GM12878 (cell line): ENCODE measurements around the gene CINP. TPM values are rescaled to one million over a fixed set of nuclear protein-coding genes. Genes with fewer than 3 reads are reported as not detected.
A peak's percentile ranks its signal among the peaks of the same experiment; 100 is the strongest.

Experiments
- IKZF1 ChIP-seq: fragments of 450-650 bp; conservative IDR thresholded peaks from 2 replicates; pipeline ENCODE4 v1.6.1; 2017; ENCODE audit warnings: antibody characterized with exemption, mild to moderate bottlenecking
- LARP7 ChIP-seq: fragments of 450-650 bp; IDR thresholded peaks from 2 replicates; pipeline ENCODE4 v1.6.1; 2017; ENCODE audit warnings: mild to moderate bottlenecking
- MXI1 ChIP-seq: fragments of 150-350 bp; IDR thresholded peaks from 2 replicates; pipeline ENCODE4 v1.6.1; 2011; ENCODE audit warnings: low read depth, mild to moderate bottlenecking, inconsistent platforms, low read length, improper control_type of control experiment
- MYB ChIP-seq: fragments of 150-350 bp; IDR thresholded peaks from 2 replicates; pipeline ENCODE4 v1.6.1; 2014; ENCODE audit warnings: mild to moderate bottlenecking, low read depth, low read length, borderline replicate concordance
- NRF1 ChIP-seq: conservative IDR thresholded peaks from 2 replicates; pipeline ENCODE4 v1.6.1; 2011; ENCODE audit warnings: mild to moderate bottlenecking, low read depth, low read length, improper control_type of control experiment
- RAD51 ChIP-seq: fragments of 450-650 bp; IDR thresholded peaks from 2 replicates; pipeline ENCODE4 v1.6.1; 2016; ENCODE audit warnings: moderate library complexity, mild to moderate bottlenecking, inconsistent platforms
- RBBP5 ChIP-seq: fragments of 200-600 bp; sonication (generic); conservative IDR thresholded peaks from 2 replicates; pipeline ENCODE4 v1.6.1; 2016
- RFX5 ChIP-seq: IDR thresholded peaks from 2 replicates; pipeline ENCODE4 v1.6.1; 2011; ENCODE audit warnings: low read depth, low read length, improper control_type of control experiment
- SMC3 ChIP-seq: IDR thresholded peaks from 2 replicates; pipeline ENCODE4 v1.6.1; 2011; ENCODE audit warnings: low read length, improper control_type of control experiment, borderline replicate concordance
- SP1 ChIP-seq: IDR thresholded peaks from one replicate; pipeline ENCODE4 v1.6.1; 2011; ENCODE audit warnings: low read depth, low read length
- STAT1 ChIP-seq: fragments of 450-650 bp; conservative IDR thresholded peaks from 2 replicates; pipeline ENCODE4 v1.6.1; 2014; ENCODE audit warnings: antibody characterized with exemption, mild to moderate bottlenecking
- SUZ12 ChIP-seq: fragments of 200-600 bp; sonication (generic); IDR thresholded peaks from one replicate; pipeline ENCODE4 v1.6.1; 2018; ENCODE audit warnings: antibody characterized with exemption, mild to moderate bottlenecking; ENCODE audit not compliant: unreplicated experiment
- ZNF622 ChIP-seq: fragments of 450-650 bp; IDR thresholded peaks from 2 replicates; pipeline ENCODE4 v1.6.1; 2017; ENCODE audit warnings: mild to moderate bottlenecking, inconsistent platforms
- polyA plus RNA-seq, 11 experiments: library from polyadenylated mRNA; depleted of rRNA in 4 of 11; unstranded in 6 of 11; stranded (reverse) in 5 of 11; fragments of >200 nt; fragmentation: Nextera tagmentation in 4 of 11; fragmentation: Illumina TruSeq in 1 of 11; extraction: Ambion mirVana in 4 of 11; extraction: Trizol in 1 of 11; gene quantifications; 1 replicate in 1 of 11; 2 replicates in 10 of 11; pipeline versions ENCODE4 v1.2.1 to v1.2.3, GENCODE V29; 2011 to 2016; ENCODE audit warnings: inconsistent platforms in 2 of 11, missing spikeins in 2 of 11, low read depth in 1 of 11
- total RNA-seq, 4 experiments: library from RNA; depleted of rRNA in 3 of 4; stranded (reverse); fragments of >200 nt in 3 of 4; fragmentation: Illumina TruSeq in 1 of 4; extraction: Trizol in 1 of 4; gene quantifications; 2 replicates each; pipeline versions ENCODE4 v1.2.1 to v1.2.3, GENCODE V29; 2013 to 2021
- TF ChIP-seq, protein P1 (sequence below): fragments of 450-650 bp; IDR thresholded peaks from 2 replicates; pipeline ENCODE4 v1.6.1; 2016; ENCODE audit warnings: mild to moderate bottlenecking
- TF ChIP-seq, protein P2 (sequence below): fragments of 450-650 bp; conservative IDR thresholded peaks from 2 replicates; pipeline ENCODE4 v1.6.1; 2017; ENCODE audit warnings: mild to moderate bottlenecking, moderate library complexity
- TF ChIP-seq, protein P3 (sequence below): fragments of 150-350 bp; IDR thresholded peaks from 2 replicates; pipeline ENCODE4 v1.6.1; 2014; ENCODE audit warnings: mild to moderate bottlenecking, low read depth, low read length
- TF ChIP-seq, protein P4 (sequence below): fragments of 450-650 bp; formaldehyde crosslinking; IDR thresholded peaks from 2 replicates; pipeline ENCODE4 v1.4.0; 2020; ENCODE audit warnings: mild to moderate bottlenecking, moderate library complexity
- TF ChIP-seq, protein P5 (sequence below): fragments of 450-650 bp; IDR thresholded peaks from 2 replicates; pipeline ENCODE4 v1.6.1; 2017; ENCODE audit warnings: antibody characterized with exemption, mild to moderate bottlenecking, moderate library complexity

The CINP gene
- total and polyA plus RNA-seq, 10 of the 15 experiments (the other 5 are each of a cell fraction or from before 2014, with no cell fraction given): 45.4 to 73.3 (median 52.9) TPM

DNA sequence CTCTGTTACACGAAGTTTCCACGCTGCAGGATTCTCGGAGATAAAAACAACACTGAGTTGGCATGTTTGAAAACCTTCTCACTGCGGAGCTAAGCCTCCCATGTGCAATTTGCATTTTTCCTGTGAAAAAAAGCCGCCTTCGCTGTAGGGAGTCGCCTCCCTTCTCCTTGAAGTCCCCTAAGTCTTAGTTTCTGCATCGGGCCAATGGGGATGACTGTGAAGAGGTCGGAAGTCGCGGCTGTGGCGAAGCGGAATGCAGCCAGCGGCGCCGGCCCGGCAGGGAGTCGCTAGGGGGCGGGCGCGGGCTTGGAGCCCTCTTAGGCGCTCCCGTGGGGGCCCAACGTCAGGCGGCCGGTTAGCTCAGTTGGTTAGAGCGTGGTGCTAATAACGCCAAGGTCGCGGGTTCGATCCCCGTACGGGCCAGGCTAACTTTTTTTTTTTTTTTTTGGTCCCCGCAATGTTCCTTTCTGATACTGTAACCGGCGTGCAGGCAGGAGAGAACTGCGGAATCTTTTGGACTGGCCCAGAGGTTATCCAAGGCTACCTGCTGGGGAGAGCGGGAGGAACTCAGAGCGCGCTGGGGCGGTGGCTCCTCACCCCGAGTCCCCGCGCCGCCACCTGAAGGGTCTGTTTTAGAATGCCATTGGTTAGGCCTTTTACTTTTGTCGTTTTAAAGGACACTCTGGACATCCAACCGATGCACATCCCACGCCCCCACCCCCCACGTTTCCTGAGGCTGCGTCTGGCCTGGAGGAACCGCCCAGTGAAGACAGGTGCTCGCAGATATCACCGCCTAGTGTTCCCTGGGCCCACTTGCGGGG is 45.7 kb downstream of the CINP start (continued):
- TF ChIP-seq, protein P1, sequence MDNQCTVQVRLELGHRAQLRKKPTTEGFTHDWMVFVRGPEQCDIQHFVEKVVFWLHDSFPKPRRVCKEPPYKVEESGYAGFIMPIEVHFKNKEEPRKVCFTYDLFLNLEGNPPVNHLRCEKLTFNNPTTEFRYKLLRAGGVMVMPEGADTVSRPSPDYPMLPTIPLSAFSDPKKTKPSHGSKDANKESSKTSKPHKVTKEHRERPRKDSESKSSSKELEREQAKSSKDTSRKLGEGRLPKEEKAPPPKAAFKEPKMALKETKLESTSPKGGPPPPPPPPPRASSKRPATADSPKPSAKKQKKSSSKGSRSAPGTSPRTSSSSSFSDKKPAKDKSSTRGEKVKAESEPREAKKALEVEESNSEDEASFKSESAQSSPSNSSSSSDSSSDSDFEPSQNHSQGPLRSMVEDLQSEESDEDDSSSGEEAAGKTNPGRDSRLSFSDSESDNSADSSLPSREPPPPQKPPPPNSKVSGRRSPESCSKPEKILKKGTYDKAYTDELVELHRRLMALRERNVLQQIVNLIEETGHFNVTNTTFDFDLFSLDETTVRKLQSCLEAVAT: peak; percentile 63
- TF ChIP-seq RFX5 (peak; percentile 44; the same call in 1 of the 2 replicates), RBBP5 (no peak), MXI1 (peak; percentile 65; the same call in 1 of the 2 replicates), SUZ12 (no peak), STAT1 (0 out of 2 replicates have a peak, but pooled peaks have one; percentile 45), IKZF1 (no peak; the same call in 1 of the 2 replicates), SP1 (no peak), MYB (no peak), LARP7 (peak; percentile 57; the same call in 1 of the 2 replicates), RAD51 (no peak), NRF1 (no peak), SMC3 (peak; percentile 26; the same call in 1 of the 2 replicates), ZNF622 (no peak)
- TF ChIP-seq, protein P2, sequence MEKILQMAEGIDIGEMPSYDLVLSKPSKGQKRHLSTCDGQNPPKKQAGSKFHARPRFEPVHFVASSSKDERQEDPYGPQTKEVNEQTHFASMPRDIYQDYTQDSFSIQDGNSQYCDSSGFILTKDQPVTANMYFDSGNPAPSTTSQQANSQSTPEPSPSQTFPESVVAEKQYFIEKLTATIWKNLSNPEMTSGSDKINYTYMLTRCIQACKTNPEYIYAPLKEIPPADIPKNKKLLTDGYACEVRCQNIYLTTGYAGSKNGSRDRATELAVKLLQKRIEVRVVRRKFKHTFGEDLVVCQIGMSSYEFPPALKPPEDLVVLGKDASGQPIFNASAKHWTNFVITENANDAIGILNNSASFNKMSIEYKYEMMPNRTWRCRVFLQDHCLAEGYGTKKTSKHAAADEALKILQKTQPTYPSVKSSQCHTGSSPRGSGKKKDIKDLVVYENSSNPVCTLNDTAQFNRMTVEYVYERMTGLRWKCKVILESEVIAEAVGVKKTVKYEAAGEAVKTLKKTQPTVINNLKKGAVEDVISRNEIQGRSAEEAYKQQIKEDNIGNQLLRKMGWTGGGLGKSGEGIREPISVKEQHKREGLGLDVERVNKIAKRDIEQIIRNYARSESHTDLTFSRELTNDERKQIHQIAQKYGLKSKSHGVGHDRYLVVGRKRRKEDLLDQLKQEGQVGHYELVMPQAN: no peak
- TF ChIP-seq, protein P3, sequence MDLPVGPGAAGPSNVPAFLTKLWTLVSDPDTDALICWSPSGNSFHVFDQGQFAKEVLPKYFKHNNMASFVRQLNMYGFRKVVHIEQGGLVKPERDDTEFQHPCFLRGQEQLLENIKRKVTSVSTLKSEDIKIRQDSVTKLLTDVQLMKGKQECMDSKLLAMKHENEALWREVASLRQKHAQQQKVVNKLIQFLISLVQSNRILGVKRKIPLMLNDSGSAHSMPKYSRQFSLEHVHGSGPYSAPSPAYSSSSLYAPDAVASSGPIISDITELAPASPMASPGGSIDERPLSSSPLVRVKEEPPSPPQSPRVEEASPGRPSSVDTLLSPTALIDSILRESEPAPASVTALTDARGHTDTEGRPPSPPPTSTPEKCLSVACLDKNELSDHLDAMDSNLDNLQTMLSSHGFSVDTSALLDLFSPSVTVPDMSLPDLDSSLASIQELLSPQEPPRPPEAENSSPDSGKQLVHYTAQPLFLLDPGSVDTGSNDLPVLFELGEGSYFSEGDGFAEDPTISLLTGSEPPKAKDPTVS: no peak
- TF ChIP-seq, protein P4, sequence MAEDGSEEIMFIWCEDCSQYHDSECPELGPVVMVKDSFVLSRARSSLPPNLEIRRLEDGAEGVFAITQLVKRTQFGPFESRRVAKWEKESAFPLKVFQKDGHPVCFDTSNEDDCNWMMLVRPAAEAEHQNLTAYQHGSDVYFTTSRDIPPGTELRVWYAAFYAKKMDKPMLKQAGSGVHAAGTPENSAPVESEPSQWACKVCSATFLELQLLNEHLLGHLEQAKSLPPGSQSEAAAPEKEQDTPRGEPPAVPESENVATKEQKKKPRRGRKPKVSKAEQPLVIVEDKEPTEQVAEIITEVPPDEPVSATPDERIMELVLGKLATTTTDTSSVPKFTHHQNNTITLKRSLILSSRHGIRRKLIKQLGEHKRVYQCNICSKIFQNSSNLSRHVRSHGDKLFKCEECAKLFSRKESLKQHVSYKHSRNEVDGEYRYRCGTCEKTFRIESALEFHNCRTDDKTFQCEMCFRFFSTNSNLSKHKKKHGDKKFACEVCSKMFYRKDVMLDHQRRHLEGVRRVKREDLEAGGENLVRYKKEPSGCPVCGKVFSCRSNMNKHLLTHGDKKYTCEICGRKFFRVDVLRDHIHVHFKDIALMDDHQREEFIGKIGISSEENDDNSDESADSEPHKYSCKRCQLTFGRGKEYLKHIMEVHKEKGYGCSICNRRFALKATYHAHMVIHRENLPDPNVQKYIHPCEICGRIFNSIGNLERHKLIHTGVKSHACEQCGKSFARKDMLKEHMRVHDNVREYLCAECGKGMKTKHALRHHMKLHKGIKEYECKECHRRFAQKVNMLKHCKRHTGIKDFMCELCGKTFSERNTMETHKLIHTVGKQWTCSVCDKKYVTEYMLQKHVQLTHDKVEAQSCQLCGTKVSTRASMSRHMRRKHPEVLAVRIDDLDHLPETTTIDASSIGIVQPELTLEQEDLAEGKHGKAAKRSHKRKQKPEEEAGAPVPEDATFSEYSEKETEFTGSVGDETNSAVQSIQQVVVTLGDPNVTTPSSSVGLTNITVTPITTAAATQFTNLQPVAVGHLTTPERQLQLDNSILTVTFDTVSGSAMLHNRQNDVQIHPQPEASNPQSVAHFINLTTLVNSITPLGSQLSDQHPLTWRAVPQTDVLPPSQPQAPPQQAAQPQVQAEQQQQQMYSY (CRISPR knock-in tag): no peak
- TF ChIP-seq, protein P5, sequence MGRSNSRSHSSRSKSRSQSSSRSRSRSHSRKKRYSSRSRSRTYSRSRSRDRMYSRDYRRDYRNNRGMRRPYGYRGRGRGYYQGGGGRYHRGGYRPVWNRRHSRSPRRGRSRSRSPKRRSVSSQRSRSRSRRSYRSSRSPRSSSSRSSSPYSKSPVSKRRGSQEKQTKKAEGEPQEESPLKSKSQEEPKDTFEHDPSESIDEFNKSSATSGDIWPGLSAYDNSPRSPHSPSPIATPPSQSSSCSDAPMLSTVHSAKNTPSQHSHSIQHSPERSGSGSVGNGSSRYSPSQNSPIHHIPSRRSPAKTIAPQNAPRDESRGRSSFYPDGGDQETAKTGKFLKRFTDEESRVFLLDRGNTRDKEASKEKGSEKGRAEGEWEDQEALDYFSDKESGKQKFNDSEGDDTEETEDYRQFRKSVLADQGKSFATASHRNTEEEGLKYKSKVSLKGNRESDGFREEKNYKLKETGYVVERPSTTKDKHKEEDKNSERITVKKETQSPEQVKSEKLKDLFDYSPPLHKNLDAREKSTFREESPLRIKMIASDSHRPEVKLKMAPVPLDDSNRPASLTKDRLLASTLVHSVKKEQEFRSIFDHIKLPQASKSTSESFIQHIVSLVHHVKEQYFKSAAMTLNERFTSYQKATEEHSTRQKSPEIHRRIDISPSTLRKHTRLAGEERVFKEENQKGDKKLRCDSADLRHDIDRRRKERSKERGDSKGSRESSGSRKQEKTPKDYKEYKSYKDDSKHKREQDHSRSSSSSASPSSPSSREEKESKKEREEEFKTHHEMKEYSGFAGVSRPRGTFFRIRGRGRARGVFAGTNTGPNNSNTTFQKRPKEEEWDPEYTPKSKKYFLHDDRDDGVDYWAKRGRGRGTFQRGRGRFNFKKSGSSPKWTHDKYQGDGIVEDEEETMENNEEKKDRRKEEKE: no peak
